DMS153 (cell line): Measurements from ENCODE around the gene TTLL11.

Experiments used
- DNase-seq: peaks from one replicate; lab custom pipeline; 2025; lab: John Stamatoyannopoulos, UW

The TTLL11 gene

DNA sequence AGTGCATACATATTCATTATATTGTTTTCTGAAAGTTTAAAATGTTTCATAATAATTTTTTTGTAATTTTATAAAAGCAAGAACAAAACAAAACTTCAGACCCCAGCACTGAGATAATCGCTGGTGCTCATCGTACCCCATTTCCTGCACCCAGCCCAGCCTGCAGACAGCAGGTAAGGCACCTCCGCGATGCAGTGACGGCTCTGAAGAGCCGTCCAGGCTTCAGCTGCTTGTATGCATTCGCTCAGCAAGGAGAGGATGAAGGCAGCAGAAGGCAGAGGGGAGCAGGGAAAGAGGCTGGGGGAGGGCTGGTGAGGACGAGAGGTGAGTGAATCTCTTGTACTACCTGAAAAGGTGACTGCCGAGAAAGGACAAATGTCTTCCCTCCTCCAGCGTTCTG, 153.5 kb downstream of the TTLL11 start:
- DNase-seq = no peak

DNA sequence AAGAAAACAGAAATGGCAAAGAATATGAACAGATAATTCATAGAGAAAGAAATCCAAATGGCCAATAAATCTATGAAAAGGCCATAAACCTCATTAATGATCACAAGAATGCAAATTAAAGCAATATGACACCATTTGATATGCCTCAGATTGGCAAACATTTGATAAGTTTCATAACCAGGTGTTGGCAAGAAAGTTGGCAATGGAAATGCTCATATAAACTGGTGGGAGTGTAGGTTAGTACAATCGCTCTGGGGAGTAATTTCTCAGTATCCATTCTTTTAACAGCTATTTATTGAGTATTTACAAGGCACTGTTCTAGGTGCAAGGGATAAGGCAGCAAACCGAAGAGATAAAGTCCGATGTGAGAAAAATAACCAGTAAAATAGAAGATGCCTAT, 154.5 kb downstream of the TTLL11 start:
- no peak for DNase-seq

DNA sequence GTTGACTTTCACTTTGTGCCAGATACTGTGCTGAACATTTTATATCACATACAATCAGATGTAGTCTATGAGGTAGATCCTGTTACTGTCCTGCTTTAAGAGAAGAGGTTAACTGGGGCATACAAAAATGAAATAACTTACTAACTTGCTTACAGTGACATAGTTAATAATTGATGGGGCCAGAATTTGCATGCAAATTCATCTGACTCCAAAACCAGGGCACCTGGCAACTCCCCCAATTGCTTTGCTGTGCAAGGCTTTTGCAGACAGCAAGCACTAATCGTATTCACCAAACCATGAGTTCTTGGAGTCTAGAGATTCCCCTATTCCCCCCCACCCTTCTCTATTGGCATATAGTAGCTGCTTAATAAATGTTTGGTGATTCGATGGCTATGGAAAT, 155.9 kb downstream of the TTLL11 start:
- DNase-seq = no peak

DNA sequence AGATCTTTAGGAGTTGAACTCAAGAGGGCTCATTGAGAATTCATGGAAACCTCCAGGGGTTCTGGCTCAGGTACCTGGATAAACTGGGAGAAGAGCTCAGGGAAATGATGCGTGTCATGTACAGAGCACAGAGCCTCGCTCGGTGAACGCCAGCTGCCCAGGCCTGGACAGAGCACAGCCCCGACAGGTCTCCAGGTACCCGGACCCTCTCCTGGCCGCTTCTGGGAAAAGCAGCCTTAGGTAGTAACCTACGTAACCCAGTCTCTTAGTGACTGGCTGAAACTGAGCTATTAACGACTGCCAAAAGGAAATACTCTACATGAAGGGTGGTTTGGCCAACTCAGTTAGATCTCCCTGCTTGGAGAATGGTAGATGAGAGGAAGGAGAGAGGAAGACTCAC, 157.4 kb downstream of the TTLL11 start:
- DNase-seq = no peak

- DNase-seq = no peak
These were observed 162.2 kb downstream of the TTLL11 start for GRCh38 chr9:121930956-121931355.

DNA sequence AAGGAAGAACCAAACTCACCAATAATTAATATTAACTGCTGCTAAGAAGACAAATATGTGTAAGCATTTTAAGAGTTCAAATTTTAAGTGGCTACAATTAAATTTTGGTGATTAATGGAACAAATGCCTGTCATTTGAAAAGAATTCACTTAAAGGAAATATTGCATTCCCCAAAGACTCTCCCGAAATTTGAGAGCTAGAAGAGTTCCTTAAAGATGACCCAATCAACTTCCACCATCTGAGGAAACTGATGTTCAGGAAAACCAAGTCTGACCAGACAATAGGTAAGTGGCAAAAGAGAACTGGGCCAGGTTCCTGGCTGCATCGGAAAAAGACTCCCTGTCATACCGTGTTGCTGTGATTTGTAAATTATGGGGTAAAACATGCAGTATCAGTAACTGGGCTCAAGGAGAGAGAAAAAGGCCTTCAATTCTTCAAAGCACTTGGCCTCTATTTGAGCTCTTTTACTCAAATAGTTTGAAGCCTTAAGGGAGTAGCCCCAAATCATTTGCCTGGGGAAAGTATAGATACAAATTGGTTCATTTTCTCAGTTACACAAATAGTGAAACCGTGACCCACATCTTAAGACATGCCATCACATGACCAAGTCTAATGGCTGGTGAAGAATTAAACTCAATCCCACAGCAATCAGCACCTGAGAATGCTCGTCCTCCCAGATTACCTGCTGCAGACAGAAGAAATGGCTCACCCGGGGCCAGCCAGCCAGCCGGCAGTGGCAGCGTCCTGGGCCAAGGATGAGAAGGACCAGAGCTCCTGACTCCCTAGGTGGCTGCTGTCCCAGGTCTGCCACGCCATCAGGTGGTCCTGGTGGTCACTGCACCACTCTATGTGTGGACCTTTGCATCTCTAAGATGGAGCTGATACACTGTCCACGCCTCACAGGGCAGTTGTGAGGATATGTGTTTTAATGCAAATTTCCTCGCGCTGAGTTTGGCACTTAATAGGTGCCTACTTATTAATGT, 162.9 kb downstream of the TTLL11 start:
- DNase-seq = no peak

DNA sequence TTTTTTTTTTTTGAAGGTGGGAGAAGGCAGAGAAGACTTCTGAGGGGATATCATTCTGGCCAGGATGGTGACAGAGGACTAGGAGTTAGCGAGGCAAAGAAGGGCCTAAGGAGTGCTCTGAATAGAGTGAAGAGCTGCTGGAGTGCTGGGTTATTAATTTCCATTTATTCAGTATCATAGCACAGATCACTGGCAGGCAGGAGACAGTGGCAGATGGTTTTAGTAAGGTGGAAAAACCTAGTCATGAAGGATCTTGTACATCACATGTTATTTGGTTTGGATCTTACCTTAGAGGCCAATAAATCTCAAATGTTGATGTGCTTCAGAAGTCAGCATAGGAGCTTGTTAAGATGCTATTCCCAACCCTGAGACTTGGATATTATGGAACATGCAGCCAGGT, 165.5 kb downstream of the TTLL11 start:
- no peak for DNase-seq

DNA sequence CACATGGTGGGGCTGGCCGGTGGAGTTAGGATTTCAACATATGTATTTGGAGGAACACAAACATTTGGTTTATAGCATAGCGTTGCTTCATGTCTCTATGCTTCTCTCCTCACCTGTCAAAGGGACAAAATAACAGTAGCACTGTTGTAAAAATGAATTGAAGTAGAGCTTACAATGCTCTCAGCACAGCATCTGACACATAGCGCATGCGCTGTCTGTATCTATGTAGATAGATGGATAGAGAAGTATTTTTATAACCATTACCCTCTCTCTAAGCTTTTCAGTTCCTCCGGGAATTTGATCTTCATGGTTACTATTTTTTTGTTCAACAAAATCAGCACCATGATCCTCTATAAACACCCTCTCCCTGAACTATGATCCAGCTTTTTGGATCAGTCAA, 166.0 kb downstream of the TTLL11 start:
- no peak for DNase-seq

- no peak for DNase-seq
These were observed 166.7 kb downstream of the TTLL11 start for GRCh38 chr9:121926351-121926801.

DNA sequence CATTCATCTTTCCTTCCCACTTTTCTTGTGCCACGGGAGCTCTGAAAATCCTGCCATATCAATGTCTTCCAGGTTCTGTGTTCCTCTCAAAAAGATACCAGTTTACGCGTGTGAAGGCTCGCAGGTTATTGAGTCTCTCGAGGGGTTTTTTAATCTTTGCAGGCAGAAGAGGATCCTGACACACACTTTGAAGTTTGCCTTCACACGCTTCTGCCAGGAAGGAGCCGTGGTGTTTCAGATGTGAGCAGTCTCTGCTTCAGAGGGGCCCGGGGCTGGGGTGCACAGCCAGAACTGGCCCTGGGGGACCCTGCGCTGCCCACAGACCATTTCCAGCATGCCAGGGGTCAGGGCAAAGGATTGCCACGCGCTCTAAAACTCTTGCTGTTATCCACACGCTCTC, 167.2 kb downstream of the TTLL11 start:
- no peak for DNase-seq

- DNase-seq = no peak
These were observed 168.4 kb downstream of the TTLL11 start for GRCh38 chr9:121924700-121925099.

DNA sequence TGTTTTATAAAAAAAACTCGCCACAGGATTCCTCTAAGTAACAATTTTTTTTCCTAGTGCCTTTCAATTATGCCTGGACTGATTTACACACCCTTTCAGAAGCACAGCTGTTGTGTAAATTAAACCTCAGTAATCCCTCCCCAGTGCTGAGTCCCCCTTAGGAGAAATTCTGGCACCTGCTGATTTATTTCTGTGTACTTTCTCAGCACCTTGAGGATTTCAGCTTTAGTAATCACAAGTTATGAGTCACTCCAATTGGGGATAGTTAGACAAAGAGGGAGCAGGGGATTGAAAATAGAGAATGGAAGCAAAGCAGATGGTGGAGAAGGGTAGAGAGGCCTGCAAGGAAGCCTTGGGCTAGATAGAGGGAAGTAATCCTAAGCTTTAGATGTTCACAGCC, 171.7 kb downstream of the TTLL11 start:
- DNase-seq = no peak

GRCh38 chr9:121917375-121918335, 175.5 kb downstream of the TTLL11 start:
- DNase-seq = no peak

DNA sequence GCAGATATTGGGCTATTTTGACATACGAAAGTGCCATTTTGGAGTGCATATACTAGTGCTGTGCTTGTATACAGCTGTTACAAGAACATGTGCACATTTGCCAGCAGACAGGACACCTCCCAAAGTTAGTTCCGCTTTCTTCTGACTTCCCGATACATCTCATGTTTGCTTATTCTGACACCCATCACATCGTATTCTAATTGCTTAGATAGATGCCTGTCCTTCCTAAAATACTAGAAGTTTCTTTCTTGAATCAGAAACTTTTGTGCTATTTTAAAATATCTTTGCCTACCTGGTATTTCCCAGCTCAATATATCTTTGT, 177.8 kb downstream of the TTLL11 start:
- no peak for DNase-seq

GRCh38 chr9:121914604-121915303, 178.4 kb downstream of the TTLL11 start:
- DNase-seq = no peak

- DNase-seq = no peak
These were observed 179.0 kb downstream of the TTLL11 start for GRCh38 chr9:121914017-121914595.

DNA sequence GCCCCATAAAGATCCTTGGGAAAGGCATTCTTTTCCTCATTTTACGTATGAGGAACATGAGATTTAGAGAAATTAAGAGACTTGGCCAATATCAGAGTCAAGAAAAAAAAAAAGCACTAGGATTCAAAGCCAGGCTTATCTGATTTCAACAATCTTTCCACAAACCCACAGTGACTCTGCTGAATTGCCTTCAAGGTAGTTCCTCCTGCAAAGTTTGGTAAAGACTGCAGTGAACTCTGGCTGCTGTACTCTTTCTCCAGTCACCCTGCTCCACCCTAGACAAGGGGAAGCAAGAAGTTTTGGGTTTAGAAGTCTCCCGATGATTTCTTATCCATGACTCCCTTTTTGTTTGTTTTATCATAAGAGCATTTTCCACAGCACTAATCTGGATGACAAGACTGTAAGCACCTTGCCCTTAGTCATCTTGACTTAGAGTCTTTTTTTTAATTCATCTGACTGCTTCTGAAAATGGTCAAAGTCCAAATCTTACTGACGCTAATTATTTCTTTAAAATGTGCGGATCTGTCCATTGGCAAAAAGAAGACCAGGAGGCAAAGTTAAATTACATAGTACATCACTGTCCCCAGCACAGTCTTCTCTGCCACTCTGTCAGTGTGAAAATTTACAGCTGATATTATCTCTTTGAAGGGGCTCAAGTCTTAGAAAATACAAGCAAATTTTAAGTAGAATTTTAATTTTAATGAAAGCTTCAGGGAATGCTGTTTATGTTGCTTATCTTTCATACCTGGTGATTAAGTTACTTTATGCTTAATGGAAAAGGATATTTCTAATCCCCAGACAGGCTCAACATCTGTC, 180.1 kb downstream of the TTLL11 start:
- no peak for DNase-seq

- no peak for DNase-seq
These were observed 182.5 kb downstream of the TTLL11 start for GRCh38 chr9:121910491-121911040.

DNA sequence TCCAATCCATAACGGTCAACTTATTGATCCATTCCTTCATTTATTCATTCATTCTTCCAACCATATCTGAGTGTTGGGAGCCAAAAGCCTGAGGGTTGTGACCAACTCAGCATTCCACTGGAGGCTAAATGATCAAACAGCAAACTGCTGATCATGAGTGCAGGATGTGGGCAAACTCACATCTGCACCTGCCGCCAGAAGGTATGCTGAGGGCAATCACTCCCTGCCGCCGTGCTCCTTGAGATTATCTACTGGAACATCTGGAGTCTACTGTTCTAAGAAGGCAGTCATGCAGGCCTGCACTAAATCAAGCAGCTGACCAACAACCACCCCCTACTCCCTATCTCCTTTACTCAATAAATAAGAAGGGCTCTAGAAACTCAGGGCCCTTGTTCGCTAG, 184.0 kb downstream of the TTLL11 start:
- no peak for DNase-seq

DNA sequence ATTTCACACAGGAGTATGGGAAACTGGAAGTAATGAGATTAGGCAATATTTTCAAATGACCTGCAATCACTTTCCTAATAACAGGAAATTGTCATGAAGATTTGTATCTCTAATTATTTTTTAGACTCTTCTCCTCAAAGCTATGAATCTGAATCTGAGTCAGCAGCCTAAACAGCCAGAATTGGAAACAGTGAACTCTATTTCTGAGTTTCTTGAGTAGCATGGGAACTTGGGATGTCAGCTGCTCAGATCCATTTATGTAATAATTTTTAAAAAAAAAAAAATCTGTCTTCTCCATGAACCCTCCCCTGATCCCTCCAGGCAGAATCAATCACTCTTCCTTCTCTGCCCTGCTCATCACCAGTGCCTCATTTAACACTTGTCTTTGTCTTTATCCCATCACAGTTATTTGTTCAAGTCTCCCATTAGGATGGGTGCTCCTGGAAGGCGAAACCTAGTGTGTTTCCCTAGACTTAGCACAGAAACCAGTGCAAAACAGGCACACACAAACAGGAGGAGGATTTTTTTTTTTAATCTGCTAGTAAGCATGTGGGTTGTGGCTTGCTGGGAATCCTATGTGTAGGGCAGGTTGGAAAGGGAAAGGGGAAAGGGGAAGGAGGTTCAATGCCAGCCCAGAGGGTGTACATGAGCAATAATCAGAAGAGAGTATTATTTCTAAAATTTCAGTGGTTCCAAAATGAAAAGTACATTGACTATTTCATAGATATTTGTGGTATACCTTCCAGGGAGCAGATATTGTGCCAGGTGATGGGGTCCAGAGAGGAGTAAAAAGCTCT, 186.8 kb downstream of the TTLL11 start:
- no peak for DNase-seq
